GM10248 (cell line): ENCODE measurements around the gene ARHGAP12.

ENCODE experiments used
- CTCF ChIA-PET: fragments of 300-600 bp; sonication (Branson Sonifier 250); formaldehyde crosslinking; extraction: SDS; loops from one replicate; lab custom pipeline; 2021; ENCODE audit warnings: antibody characterized with exemption; lab: Yijun Ruan, JAX
- POLR2A ChIA-PET: fragments of 350-650 bp; sonication (Branson Sonifier 250); formaldehyde crosslinking; extraction: SDS; loops from one replicate; lab custom pipeline; 2020; ENCODE audit warnings: antibody characterized with exemption; lab: Yijun Ruan, JAX
- DNase-seq: peaks from one replicate; pipeline ENCODE4 v3.0.0; 2012; ENCODE audit errors: extremely low spot score
- CTCF ChIP-seq: IDR thresholded peaks from 2 replicates; pipeline ENCODE4 v1.5.1; 2012; ENCODE audit warnings: mild to moderate bottlenecking, low read depth; ENCODE audit errors: extremely low read depth, missing control alignments, control extremely low read depth

ARHGAP12 gene

GRCh38 chr10:31789555-31789954 is 139.1 kb downstream of the ARHGAP12 start:
- DNase-seq: no peak
- TF ChIP-seq CTCF: no peak
- ChIA-PET CTCF (no interaction called here), POLR2A (no interaction called here)

- no peak for TF ChIP-seq CTCF
- POLR2A ChIA-PET: no interaction called here
- DNase-seq: no peak
- CTCF ChIA-PET: interaction anchor here (1.2 to 5.1 kb wide), 2 partner anchors 11 to 15 kb away, joined by 4 to 32 read pairs; no protein-coding TSS in a partner anchor
These were observed 145.9 kb downstream of the ARHGAP12 start for GRCh38 chr10:31782701-31783100.

GRCh38 chr10:31780717-31781116 is 147.9 kb downstream of the ARHGAP12 start:
- CTCF ChIA-PET: interaction anchor here (1.2 to 5.1 kb wide), 3 partner anchors 9 to 15 kb away, joined by 3 to 32 read pairs (median 9); no protein-coding TSS in a partner anchor
- TF ChIP-seq CTCF: no peak
- POLR2A ChIA-PET: no interaction called here
- DNase-seq: no peak

GRCh38 chr10:31778627-31779026 is 150.0 kb downstream of the ARHGAP12 start:
- DNase-seq: no peak
- TF ChIP-seq CTCF: no peak
- ChIA-PET POLR2A (no interaction called here), CTCF (interaction anchor here (0.8 to 5.1 kb wide), 4 partner anchors 7 to 995 kb away, joined by 3 to 32 read pairs (median 4); no protein-coding TSS in a partner anchor)

GRCh38 chr10:31776159-31776558 is 152.5 kb downstream of the ARHGAP12 start:
- POLR2A ChIA-PET: no interaction called here
- no peak for TF ChIP-seq CTCF
- CTCF ChIA-PET: interaction anchor here (1.0 to 1.1 kb wide), 2 partner anchors 9 to 1089 kb away, joined by 3 to 4 read pairs; no protein-coding TSS in a partner anchor
- DNase-seq: no peak

- ChIA-PET CTCF (interaction anchor here (1.4 kb wide), 1 partner anchor 1023 kb away, joined by 4 read pairs; no protein-coding TSS in a partner anchor), POLR2A (no interaction called here)
- no peak for DNase-seq
- no peak for TF ChIP-seq CTCF
These were observed 153.5 kb downstream of the ARHGAP12 start for GRCh38 chr10:31774928-31775650.
